ENCODE data around the gene PLEKHS1. TPM values are rescaled to one million over a fixed set of nuclear protein-coding genes. Genes with fewer than 3 reads are reported as not detected.
"Not testable (repeated sequence)": the region's sequence is repeated elsewhere in the genome, so short reads cannot be mapped to it uniquely, and the experiment has no call there.

The PLEKHS1 gene
- total RNA-seq, 1 donor from 2014 or later = not detected

DNA sequence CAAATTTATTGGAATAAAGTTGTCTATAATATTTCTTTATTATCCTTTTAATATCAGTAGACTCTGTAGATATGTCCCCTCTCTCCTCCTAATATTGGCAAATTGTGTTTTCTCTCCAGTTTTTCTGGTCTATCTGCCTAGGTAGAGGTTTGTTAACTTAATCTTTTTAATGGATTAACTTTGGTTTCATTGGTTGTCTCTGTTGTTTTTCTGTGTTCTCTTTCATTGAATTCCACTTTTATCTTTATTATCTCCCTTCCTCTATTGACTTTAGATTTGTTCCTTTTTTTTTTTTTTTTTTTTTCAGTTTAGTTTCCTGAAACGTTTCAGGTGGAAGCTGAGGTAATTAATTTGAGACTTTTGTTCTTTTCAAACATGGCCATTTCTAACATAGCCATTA, 10.6 kb downstream of the PLEKHS1 start:
- Mint-ChIP-seq H3K27me3 (ENCODE audit: low read depth) (peaks cover 7% of the 10 kb centered on the region), H3K36me3 (ENCODE audit: low read depth) (peaks cover 2% of the 10 kb centered on the region), H3K4me1 (ENCODE audit: low read depth) (no peaks in the 10 kb centered on the region), H3K9me3 (ENCODE audit: low read depth) (peaks cover 13% of the 10 kb centered on the region), H3K4me3 (ENCODE audit: unreplicated experiment) (no peak overlapping the region), H3K27ac (ENCODE audit: unreplicated experiment) (no peak overlapping the region)
- TF ChIP-seq, protein P1, sequence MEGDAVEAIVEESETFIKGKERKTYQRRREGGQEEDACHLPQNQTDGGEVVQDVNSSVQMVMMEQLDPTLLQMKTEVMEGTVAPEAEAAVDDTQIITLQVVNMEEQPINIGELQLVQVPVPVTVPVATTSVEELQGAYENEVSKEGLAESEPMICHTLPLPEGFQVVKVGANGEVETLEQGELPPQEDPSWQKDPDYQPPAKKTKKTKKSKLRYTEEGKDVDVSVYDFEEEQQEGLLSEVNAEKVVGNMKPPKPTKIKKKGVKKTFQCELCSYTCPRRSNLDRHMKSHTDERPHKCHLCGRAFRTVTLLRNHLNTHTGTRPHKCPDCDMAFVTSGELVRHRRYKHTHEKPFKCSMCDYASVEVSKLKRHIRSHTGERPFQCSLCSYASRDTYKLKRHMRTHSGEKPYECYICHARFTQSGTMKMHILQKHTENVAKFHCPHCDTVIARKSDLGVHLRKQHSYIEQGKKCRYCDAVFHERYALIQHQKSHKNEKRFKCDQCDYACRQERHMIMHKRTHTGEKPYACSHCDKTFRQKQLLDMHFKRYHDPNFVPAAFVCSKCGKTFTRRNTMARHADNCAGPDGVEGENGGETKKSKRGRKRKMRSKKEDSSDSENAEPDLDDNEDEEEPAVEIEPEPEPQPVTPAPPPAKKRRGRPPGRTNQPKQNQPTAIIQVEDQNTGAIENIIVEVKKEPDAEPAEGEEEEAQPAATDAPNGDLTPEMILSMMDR (IDR thresholded peaks at IDR 0.05) = no peak
- no peak for DNase-seq (ENCODE audit: low spot score)

DNA sequence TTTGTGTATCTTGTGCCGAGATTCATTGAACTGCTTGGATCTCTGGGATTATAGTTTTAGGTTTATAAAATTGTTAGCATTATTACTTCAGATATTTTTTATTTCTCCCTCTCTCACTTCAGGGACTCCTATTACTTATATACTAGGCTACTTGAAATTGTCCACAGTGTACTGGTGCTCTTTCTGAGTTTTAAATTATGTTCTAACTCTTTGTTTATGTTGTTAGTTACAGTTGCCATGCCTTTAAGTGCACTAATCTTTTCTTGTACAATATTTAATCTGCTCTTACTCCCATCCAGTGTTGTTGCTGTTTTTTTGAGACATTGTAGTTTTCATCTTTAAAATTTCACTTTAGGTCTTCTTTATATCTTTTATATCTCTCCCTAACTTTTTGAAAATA, 13.1 kb downstream of the PLEKHS1 start:
- Mint-ChIP-seq H3K9me3 (ENCODE audit: low read depth) (peaks cover 13% of the 10 kb centered on the region), H3K4me1 (ENCODE audit: low read depth) (no peaks in the 10 kb centered on the region), H3K27me3 (ENCODE audit: low read depth) (peaks cover 22% of the 10 kb centered on the region), H3K4me3 (ENCODE audit: unreplicated experiment) (no peak overlapping the region), H3K27ac (ENCODE audit: unreplicated experiment) (no peak overlapping the region), H3K36me3 (ENCODE audit: low read depth) (peaks cover 2% of the 10 kb centered on the region)
- TF ChIP-seq, protein P1 (IDR thresholded peaks at IDR 0.05) = no peak
- no peak for DNase-seq (ENCODE audit: low spot score)

GRCh38 chr10:113765910-113766309, 14.4 kb downstream of the PLEKHS1 start:
- peaks cover 32% of the 10 kb centered on the region for H3K27me3 Mint-ChIP-seq (ENCODE audit: low read depth)
- no peaks in the 10 kb centered on the region for H3K4me1 Mint-ChIP-seq (ENCODE audit: low read depth)
- no peak overlapping the region for H3K27ac Mint-ChIP-seq (ENCODE audit: unreplicated experiment)
- DNase-seq (ENCODE audit: low spot score) = no peak
- H3K36me3 Mint-ChIP-seq (ENCODE audit: low read depth) = peaks cover 2% of the 10 kb centered on the region
- H3K4me3 Mint-ChIP-seq (ENCODE audit: unreplicated experiment) = no peak overlapping the region
- TF ChIP-seq, protein P1 (IDR thresholded peaks at IDR 0.05) = no peak
- H3K9me3 Mint-ChIP-seq (ENCODE audit: low read depth) = peaks cover 11% of the 10 kb centered on the region

GRCh38 chr10:113767222-113767621, 15.7 kb downstream of the PLEKHS1 start:
- TF ChIP-seq, protein P1 (IDR thresholded peaks at IDR 0.05) = no peak
- no peaks in the 10 kb centered on the region for H3K4me1 Mint-ChIP-seq (ENCODE audit: low read depth)
- peaks cover 40% of the 10 kb centered on the region for H3K27me3 Mint-ChIP-seq (ENCODE audit: low read depth)
- peaks cover 4% of the 10 kb centered on the region for H3K36me3 Mint-ChIP-seq (ENCODE audit: low read depth)
- peaks cover 11% of the 10 kb centered on the region for H3K9me3 Mint-ChIP-seq (ENCODE audit: low read depth)
- H3K27ac Mint-ChIP-seq (ENCODE audit: unreplicated experiment) = no peak overlapping the region
- no peak overlapping the region for H3K4me3 Mint-ChIP-seq (ENCODE audit: unreplicated experiment)
- no peak for DNase-seq (ENCODE audit: low spot score)

GRCh38 chr10:113770346-113770745, 18.9 kb downstream of the PLEKHS1 start:
- peaks cover 2% of the 10 kb centered on the region for H3K36me3 Mint-ChIP-seq (ENCODE audit: low read depth)
- no peak overlapping the region for H3K4me3 Mint-ChIP-seq (ENCODE audit: unreplicated experiment)
- H3K9me3 Mint-ChIP-seq (ENCODE audit: low read depth) = no peaks in the 10 kb centered on the region
- H3K27ac Mint-ChIP-seq (ENCODE audit: unreplicated experiment) = no peak overlapping the region
- no peak for DNase-seq (ENCODE audit: low spot score)
- no peaks in the 10 kb centered on the region for H3K4me1 Mint-ChIP-seq (ENCODE audit: low read depth)
- peaks cover 41% of the 10 kb centered on the region for H3K27me3 Mint-ChIP-seq (ENCODE audit: low read depth)
- TF ChIP-seq, protein P1 (IDR thresholded peaks at IDR 0.05) = no peak

DNA sequence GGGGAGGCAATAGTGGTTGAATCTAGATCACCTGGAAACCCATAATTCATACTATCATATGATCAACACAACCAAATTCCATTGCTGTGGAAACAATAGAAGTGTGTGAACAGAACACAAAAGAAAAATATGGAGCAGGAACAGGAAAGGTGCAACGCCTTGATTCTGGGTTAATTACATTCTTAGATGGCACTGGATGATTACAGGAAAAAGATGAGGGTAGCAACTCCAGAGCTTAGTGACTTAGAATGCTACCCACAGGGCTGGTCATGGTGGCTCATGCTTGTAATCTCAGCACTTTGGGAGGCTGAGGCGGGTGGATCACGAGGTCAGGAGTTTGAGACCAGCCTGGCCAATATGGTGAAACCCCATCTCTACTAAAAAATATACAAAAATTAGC, 19.6 kb downstream of the PLEKHS1 start:
- H3K27me3 Mint-ChIP-seq (ENCODE audit: low read depth) = peaks cover 40% of the 10 kb centered on the region
- H3K4me1 Mint-ChIP-seq (ENCODE audit: low read depth); H3K36me3 Mint-ChIP-seq (ENCODE audit: low read depth): not testable (repeated sequence)

More for the DNA sequence above, 19.6 kb downstream of the PLEKHS1 start:
- not testable (repeated sequence) for DNase-seq (ENCODE audit: low spot score); H3K9me3 Mint-ChIP-seq (ENCODE audit: low read depth); H3K27ac Mint-ChIP-seq (ENCODE audit: unreplicated experiment); H3K4me3 Mint-ChIP-seq (ENCODE audit: unreplicated experiment)
